ENCODE data around the gene CROCC2.

The CROCC2 gene

GRCh38 chr2:240932724-240933047, 26.6 kb downstream of the CROCC2 start (continued):
- TF ChIP-seq ZNF221 (tag by site-specific recombination; IDR thresholded peaks at IDR 0.05; ENCODE audit: borderline replicate concordance): no peak

GRCh38 chr2:240933048-240933965, 27.2 kb downstream of the CROCC2 start:
- H3K9me3 ChIP-seq (ENCODE audit: control insufficient read depth, insufficient read depth, low read depth, low read length): no peaks in the 10 kb centered on the region
- CTCF ChIA-PET: interaction anchor here (1.7 kb wide), 1 partner anchor 19 kb away, joined by 7 read pairs; no protein-coding TSS in a partner anchor
- no peaks in the 10 kb centered on the region for H3K36me3 ChIP-seq (ENCODE audit: control insufficient read depth in 2 of 2, insufficient read depth in 1 of 2, low read length in 2 of 2)
- POLR2A ChIA-PET: no interaction called here
- no peaks in the 10 kb centered on the region for H3K4me1 ChIP-seq (ENCODE audit: control insufficient read depth, insufficient read depth, low read length)
- H3K27ac ChIP-seq (ENCODE audit: extremely low read depth, low read depth, low read length): no peak overlapping the region
- no peak for TF ChIP-seq ZBTB10 (tag by site-specific recombination; IDR thresholded peaks at IDR 0.05)
- no peak for TF ChIP-seq ZNF274 (IDR thresholded peaks at IDR 0.05; ENCODE audit: low read length)
- no peak for TF ChIP-seq ZNF274 (tag by site-specific recombination; IDR thresholded peaks at IDR 0.05; ENCODE audit: borderline replicate concordance)
- no peak for TF ChIP-seq CTCF (tag by site-specific recombination; IDR thresholded peaks at IDR 0.05)
- TF ChIP-seq ZNF48 (tag by site-specific recombination; IDR thresholded peaks at IDR 0.05): no peak
- no peak for TF ChIP-seq ZNF654 (tag by site-specific recombination; IDR thresholded peaks at IDR 0.05; ENCODE audit: low read depth)
- TF ChIP-seq PRDM4 (tag by site-specific recombination; IDR thresholded peaks at IDR 0.05): no peak
- TF ChIP-seq ZNF701 (tag by site-specific recombination; IDR thresholded peaks at IDR 0.05): no peak
- no peak for TF ChIP-seq ZNF473 (tag by site-specific recombination; IDR thresholded peaks at IDR 0.05)
- TF ChIP-seq ZBTB8A (tag by site-specific recombination; IDR thresholded peaks at IDR 0.05): no peak
- H3K4me3 ChIP-seq (ENCODE audit: low read depth, low read length): no peak overlapping the region

- ChIA-PET POLR2A (no interaction called here), CTCF (no interaction called here)
- no peak overlapping the region for H3K27ac ChIP-seq (ENCODE audit: extremely low read depth, low read depth, low read length)
- no peaks in the 10 kb centered on the region for H3K9me3 ChIP-seq (ENCODE audit: control insufficient read depth, insufficient read depth, low read depth, low read length)
- H3K4me1 ChIP-seq (ENCODE audit: control insufficient read depth, insufficient read depth, low read length): no peaks in the 10 kb centered on the region
- no peak overlapping the region for H3K4me3 ChIP-seq (ENCODE audit: low read depth, low read length)
- H3K36me3 ChIP-seq (ENCODE audit: control insufficient read depth in 2 of 2, insufficient read depth in 1 of 2, low read length in 2 of 2): no peaks in the 10 kb centered on the region
- TF ChIP-seq ZNF776 (tag by site-specific recombination; IDR thresholded peaks at IDR 0.05; ENCODE audit: borderline replicate concordance): no peak
- no peak for TF ChIP-seq ZNF610 (tag by site-specific recombination; IDR thresholded peaks at IDR 0.05; ENCODE audit: borderline replicate concordance)
- no peak for TF ChIP-seq BCL11A (tag by site-specific recombination; IDR thresholded peaks at IDR 0.05; ENCODE audit: low read depth)
- no peak for TF ChIP-seq ZNF529 (tag by site-specific recombination; IDR thresholded peaks at IDR 0.05; ENCODE audit: insufficient replicate concordance)
- no peak for TF ChIP-seq ZNF121 (tag by site-specific recombination; IDR thresholded peaks at IDR 0.05)
- no peak for TF ChIP-seq ZNF239 (tag by site-specific recombination; IDR thresholded peaks at IDR 0.05)
- TF ChIP-seq SALL2 (tag by site-specific recombination; IDR thresholded peaks at IDR 0.05; ENCODE audit: borderline replicate concordance): no peak
- no peak for TF ChIP-seq ZNF18 (tag by site-specific recombination; IDR thresholded peaks at IDR 0.05)
- no peak for TF ChIP-seq ZNF704 (tag by site-specific recombination; IDR thresholded peaks at IDR 0.05)
These were observed 28.0 kb downstream of the CROCC2 start for GRCh38 chr2:240933966-240934700.
